Fibroblast of lung (primary cell): ENCODE results near the gene SPSB1. TPM values are rescaled to one million over a fixed set of nuclear protein-coding genes. Genes with fewer than 3 reads are reported as not detected.

Experiments used
- DNase-seq, 2 donors: peaks; one replicate each; pipeline versions ENCODE4 v3.0.0 to v3.0.0-alpha.2; 2010; ENCODE audit warnings: low read depth in 2 of 2
- H2AFZ ChIP-seq: 2 replicates; pipeline ENCODE4 v1.5.1; 2012; ENCODE audit warnings: low read length, control low read depth, inconsistent platforms
- H3K27ac ChIP-seq: 2 replicates; pipeline ENCODE4 v1.5.1; 2011; ENCODE audit warnings: low read length, control low read depth; ENCODE audit not compliant: insufficient read depth
- H3K27me3 ChIP-seq: 2 replicates; pipeline ENCODE4 v1.5.1; 2011; ENCODE audit warnings: mild to moderate bottlenecking, low read length; ENCODE audit not compliant: control insufficient read depth, insufficient read depth
- H3K36me3 ChIP-seq: 2 replicates; pipeline ENCODE4 v1.5.1; 2011; ENCODE audit warnings: low read length; ENCODE audit not compliant: control insufficient read depth, insufficient read depth
- H3K4me1 ChIP-seq: 2 replicates; pipeline ENCODE4 v1.5.1; 2011; ENCODE audit warnings: low read length; ENCODE audit not compliant: control insufficient read depth, insufficient read depth; ENCODE audit errors: extremely low read depth
- H3K4me2 ChIP-seq: 2 replicates; pipeline ENCODE4 v1.5.1; 2011; ENCODE audit warnings: low read length, control low read depth; ENCODE audit not compliant: insufficient read depth; ENCODE audit errors: extremely low read depth
- H3K4me3 ChIP-seq, 4 experiments: fragments of 200-600 bp in 1 of 4; sonication (generic) in 1 of 4; replicated peaks in 1 of 4; 2 replicates each; pipeline ENCODE4 v1.5.1; 2011 to 2016; ENCODE audit warnings: low read length in 4 of 4, low read depth in 3 of 4, mild to moderate bottlenecking in 3 of 4, control low read depth in 2 of 4, inconsistent platforms in 1 of 4, mixed read lengths in 1 of 4; ENCODE audit not compliant: insufficient read depth in 1 of 4; ENCODE audit errors: control extremely low read depth in 1 of 4
- H3K79me2 ChIP-seq: 2 replicates; pipeline ENCODE4 v1.5.1; 2012; ENCODE audit warnings: mild to moderate bottlenecking, low read length, inconsistent platforms; ENCODE audit not compliant: control insufficient read depth, insufficient read depth
- H3K9ac ChIP-seq: 2 replicates; pipeline ENCODE4 v1.5.1; 2011; ENCODE audit warnings: mild to moderate bottlenecking, low read length, control low read depth; ENCODE audit not compliant: insufficient read depth
- H3K9me3 ChIP-seq: 2 replicates; pipeline ENCODE4 v1.5.1; 2012; ENCODE audit warnings: low read depth, low read length; ENCODE audit not compliant: control insufficient read depth, insufficient read depth
- H4K20me1 ChIP-seq: 2 replicates; pipeline ENCODE4 v1.5.1; 2011; ENCODE audit warnings: low read length; ENCODE audit not compliant: control insufficient read depth, insufficient read depth; ENCODE audit errors: extremely low read depth
- CTCF ChIP-seq, 2 donors: IDR thresholded peaks in 1 of 2; conservative IDR thresholded peaks in 1 of 2; 1 replicate in 1 of 2; 2 replicates in 1 of 2; pipeline ENCODE4 v1.5.1; 2011 to 2012; ENCODE audit warnings: low read length in 2 of 2, control low read depth in 1 of 2, inconsistent platforms in 1 of 2, low read depth in 1 of 2, mild to moderate bottlenecking in 1 of 2
- EZH2 ChIP-seq: IDR thresholded peaks from 2 replicates; pipeline ENCODE4 v1.5.1; 2012; ENCODE audit warnings: low read length, control low read depth, mild to moderate bottlenecking; ENCODE audit errors: missing control alignments
- polyA plus RNA-seq, 2 donors: library from polyadenylated mRNA; depleted of rRNA in 1 of 2; stranded (reverse) in 1 of 2; unstranded in 1 of 2; fragments of >200 nt; gene quantifications; 2 replicates each; pipeline ENCODE4 v1.2.1, GENCODE V29; 2011 to 2012; ENCODE audit warnings: missing spikeins in 1 of 2
- total RNA-seq: library from RNA; depleted of rRNA; stranded (reverse); fragments of >200 nt; gene quantifications from 2 replicates; pipeline ENCODE4 v1.2.1, GENCODE V29; 2014

SPSB1 gene
- total and polyA plus RNA-seq, 2 donors (not counting 1 experiment from before 2014, with no cell fraction given) = 14.3 to 20.6 TPM

- Histone ChIP-seq H3K36me3 (no peaks in the 10 kb centered on the region), H3K4me1 (no peaks in the 10 kb centered on the region), H3K4me2 (no peak overlapping the region), H2AFZ (no peak overlapping the region), H3K4me3 (no peak overlapping the region), H3K9ac (no peak overlapping the region), H3K79me2 (peaks cover 17% of the 10 kb centered on the region), H3K9me3 (peaks cover 4% of the 10 kb centered on the region), H4K20me1 (no peaks in the 10 kb centered on the region), H3K27ac (no peak overlapping the region), H3K27me3 (no peaks in the 10 kb centered on the region)
- DNase-seq = no peak
- TF ChIP-seq EZH2 (no peak), CTCF (conservative IDR thresholded peaks at IDR 0.05 in 1 of 2, IDR thresholded peaks at IDR 0.05 in 1 of 2; ENCODE audit: low read depth in 1 of 2, low read length in 2 of 2) (no peak)
Measured at GRCh38 chr1:9262096-9262986, 30.4 kb upstream of the SPSB1 start.

- Histone ChIP-seq H3K36me3 (no peaks in the 10 kb centered on the region), H4K20me1 (no peaks in the 10 kb centered on the region), H3K4me3 (no peak overlapping the region), H3K4me2 (no peak overlapping the region), H2AFZ (no peak overlapping the region), H3K4me1 (no peaks in the 10 kb centered on the region), H3K9me3 (peaks cover 4% of the 10 kb centered on the region), H3K27ac (no peak overlapping the region), H3K27me3 (no peaks in the 10 kb centered on the region), H3K79me2 (peaks cover 16% of the 10 kb centered on the region), H3K9ac (no peak overlapping the region)
- no peak for DNase-seq
- TF ChIP-seq CTCF (conservative IDR thresholded peaks at IDR 0.05 in 1 of 2, IDR thresholded peaks at IDR 0.05 in 1 of 2; ENCODE audit: low read depth in 1 of 2, low read length in 2 of 2) (no peak), EZH2 (no peak)
Measured at GRCh38 chr1:9263276-9263855, 29.3 kb upstream of the SPSB1 start.

GRCh38 chr1:9263984-9264872 is 28.5 kb upstream of the SPSB1 start:
- H2AFZ ChIP-seq = no peak overlapping the region
- H3K36me3 ChIP-seq = no peaks in the 10 kb centered on the region
- H4K20me1 ChIP-seq = no peaks in the 10 kb centered on the region
- H3K4me2 ChIP-seq = no peak overlapping the region
- no peaks in the 10 kb centered on the region for H3K4me1 ChIP-seq
- H3K9ac ChIP-seq = no peak overlapping the region
- H3K4me3 ChIP-seq = no peak overlapping the region
- peaks cover 11% of the 10 kb centered on the region for H3K79me2 ChIP-seq
- TF ChIP-seq EZH2 = no peak
- no peak for TF ChIP-seq CTCF (conservative IDR thresholded peaks at IDR 0.05 in 1 of 2, IDR thresholded peaks at IDR 0.05 in 1 of 2; ENCODE audit: low read depth in 1 of 2, low read length in 2 of 2)
- no peak overlapping the region for H3K27ac ChIP-seq
- H3K27me3 ChIP-seq = no peaks in the 10 kb centered on the region
- peaks cover 4% of the 10 kb centered on the region for H3K9me3 ChIP-seq
- DNase-seq = no peak
